Liver (tissue), 3 donors: ENCODE results near the gene MYCBPAP.

ENCODE experiments used
- EGR1 ChIP-seq, 2 donors: IDR thresholded peaks; 2 replicates each; pipeline ENCODE4 v1.6.1; 2016 to 2018; ENCODE audit warnings: antibody characterized with exemption in 2 of 2, low read depth in 2 of 2
- FOXA1 ChIP-seq: IDR thresholded peaks from 2 replicates; pipeline ENCODE4 v1.6.1; 2016; ENCODE audit warnings: antibody characterized with exemption
- HNF4A ChIP-seq, 2 donors: conservative IDR thresholded peaks; 2 replicates each; pipeline ENCODE4 v1.6.1; 2016; ENCODE audit warnings: antibody characterized with exemption in 2 of 2, mild to moderate bottlenecking in 2 of 2
- JUND ChIP-seq, 2 donors: IDR thresholded peaks; 2 replicates each; pipeline ENCODE4 v1.6.1; 2016; ENCODE audit warnings: antibody characterized with exemption in 2 of 2
- RAD21 ChIP-seq, 2 donors: IDR thresholded peaks; 2 replicates each; pipeline ENCODE4 v1.6.1; 2016; ENCODE audit warnings: antibody characterized with exemption in 2 of 2, mild to moderate bottlenecking in 2 of 2
- TAF1 ChIP-seq: conservative IDR thresholded peaks from 2 replicates; pipeline ENCODE4 v1.6.1; 2016; ENCODE audit warnings: antibody characterized with exemption, mild to moderate bottlenecking
- YY1 ChIP-seq: IDR thresholded peaks from 2 replicates; pipeline ENCODE4 v1.6.1; 2016; ENCODE audit warnings: antibody characterized with exemption, mild to moderate bottlenecking
- TF ChIP-seq, protein P1 (sequence below): fragments of 150-350 bp; IDR thresholded peaks from 2 replicates; pipeline ENCODE4 v1.5.1; 2017; ENCODE audit warnings: improper control_type of control experiment, low read depth, low read length; ENCODE audit not compliant: missing input control
- TF ChIP-seq, protein P2 (sequence below): IDR thresholded peaks from 2 replicates; pipeline ENCODE4 v1.6.1; 2016; ENCODE audit warnings: antibody characterized with exemption
- TF ChIP-seq, protein P3 (sequence below): IDR thresholded peaks from 2 replicates; pipeline ENCODE4 v1.6.1; 2016; ENCODE audit warnings: antibody characterized with exemption, mild to moderate bottlenecking
- TF ChIP-seq, protein P4 (sequence below): IDR thresholded peaks from 2 replicates; pipeline ENCODE4 v1.6.1; 2016; ENCODE audit warnings: antibody characterized with exemption
- donor health status: healthy.
- donor health status: healthy.

DNA sequence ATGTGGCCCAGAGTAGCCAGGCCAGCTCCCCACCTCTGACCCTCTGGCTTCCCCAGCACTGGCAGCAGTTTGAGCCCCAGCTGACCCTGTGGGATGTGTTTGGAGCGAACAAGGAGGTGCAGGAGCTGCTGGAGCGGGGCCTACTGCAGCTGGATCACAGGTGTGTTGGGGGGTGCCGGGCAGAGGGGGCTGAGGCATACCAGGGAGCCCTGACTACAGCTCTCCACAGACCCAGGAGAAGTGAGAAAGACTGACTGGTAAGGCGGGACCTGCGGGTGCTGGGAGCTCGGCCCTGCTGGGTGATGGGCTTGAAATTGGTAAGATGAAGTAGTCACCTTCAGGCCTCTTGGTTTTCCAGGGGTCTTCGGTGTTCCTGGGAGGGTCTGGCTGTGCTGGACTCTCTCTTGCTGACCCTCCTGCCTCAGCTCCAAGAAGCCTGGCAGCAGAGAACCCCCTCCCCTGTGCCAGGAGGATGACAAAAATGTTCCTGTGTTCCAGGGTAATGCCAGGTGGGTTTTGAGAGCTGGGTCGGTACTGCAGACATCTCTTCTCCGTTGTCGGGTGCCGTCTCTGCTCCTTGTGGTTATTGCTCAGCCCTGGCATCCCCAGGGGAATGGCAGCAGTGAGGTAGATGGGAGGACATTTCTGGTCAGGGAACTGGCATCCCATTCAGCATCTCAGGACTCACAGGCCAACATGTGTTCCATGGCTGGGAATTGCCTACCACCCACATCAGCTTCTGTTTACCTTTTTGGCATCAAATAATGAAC is 23.7 kb upstream of the MYCBPAP start:
- TF ChIP-seq, protein P1, sequence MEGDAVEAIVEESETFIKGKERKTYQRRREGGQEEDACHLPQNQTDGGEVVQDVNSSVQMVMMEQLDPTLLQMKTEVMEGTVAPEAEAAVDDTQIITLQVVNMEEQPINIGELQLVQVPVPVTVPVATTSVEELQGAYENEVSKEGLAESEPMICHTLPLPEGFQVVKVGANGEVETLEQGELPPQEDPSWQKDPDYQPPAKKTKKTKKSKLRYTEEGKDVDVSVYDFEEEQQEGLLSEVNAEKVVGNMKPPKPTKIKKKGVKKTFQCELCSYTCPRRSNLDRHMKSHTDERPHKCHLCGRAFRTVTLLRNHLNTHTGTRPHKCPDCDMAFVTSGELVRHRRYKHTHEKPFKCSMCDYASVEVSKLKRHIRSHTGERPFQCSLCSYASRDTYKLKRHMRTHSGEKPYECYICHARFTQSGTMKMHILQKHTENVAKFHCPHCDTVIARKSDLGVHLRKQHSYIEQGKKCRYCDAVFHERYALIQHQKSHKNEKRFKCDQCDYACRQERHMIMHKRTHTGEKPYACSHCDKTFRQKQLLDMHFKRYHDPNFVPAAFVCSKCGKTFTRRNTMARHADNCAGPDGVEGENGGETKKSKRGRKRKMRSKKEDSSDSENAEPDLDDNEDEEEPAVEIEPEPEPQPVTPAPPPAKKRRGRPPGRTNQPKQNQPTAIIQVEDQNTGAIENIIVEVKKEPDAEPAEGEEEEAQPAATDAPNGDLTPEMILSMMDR = no peak
- TF ChIP-seq YY1 = no peak
- TF ChIP-seq RAD21 (IDR thresholded peaks at IDR 0.05) = no peak
- TF ChIP-seq, protein P2, sequence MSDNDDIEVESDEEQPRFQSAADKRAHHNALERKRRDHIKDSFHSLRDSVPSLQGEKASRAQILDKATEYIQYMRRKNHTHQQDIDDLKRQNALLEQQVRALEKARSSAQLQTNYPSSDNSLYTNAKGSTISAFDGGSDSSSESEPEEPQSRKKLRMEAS = no peak
- TF ChIP-seq, protein P3, sequence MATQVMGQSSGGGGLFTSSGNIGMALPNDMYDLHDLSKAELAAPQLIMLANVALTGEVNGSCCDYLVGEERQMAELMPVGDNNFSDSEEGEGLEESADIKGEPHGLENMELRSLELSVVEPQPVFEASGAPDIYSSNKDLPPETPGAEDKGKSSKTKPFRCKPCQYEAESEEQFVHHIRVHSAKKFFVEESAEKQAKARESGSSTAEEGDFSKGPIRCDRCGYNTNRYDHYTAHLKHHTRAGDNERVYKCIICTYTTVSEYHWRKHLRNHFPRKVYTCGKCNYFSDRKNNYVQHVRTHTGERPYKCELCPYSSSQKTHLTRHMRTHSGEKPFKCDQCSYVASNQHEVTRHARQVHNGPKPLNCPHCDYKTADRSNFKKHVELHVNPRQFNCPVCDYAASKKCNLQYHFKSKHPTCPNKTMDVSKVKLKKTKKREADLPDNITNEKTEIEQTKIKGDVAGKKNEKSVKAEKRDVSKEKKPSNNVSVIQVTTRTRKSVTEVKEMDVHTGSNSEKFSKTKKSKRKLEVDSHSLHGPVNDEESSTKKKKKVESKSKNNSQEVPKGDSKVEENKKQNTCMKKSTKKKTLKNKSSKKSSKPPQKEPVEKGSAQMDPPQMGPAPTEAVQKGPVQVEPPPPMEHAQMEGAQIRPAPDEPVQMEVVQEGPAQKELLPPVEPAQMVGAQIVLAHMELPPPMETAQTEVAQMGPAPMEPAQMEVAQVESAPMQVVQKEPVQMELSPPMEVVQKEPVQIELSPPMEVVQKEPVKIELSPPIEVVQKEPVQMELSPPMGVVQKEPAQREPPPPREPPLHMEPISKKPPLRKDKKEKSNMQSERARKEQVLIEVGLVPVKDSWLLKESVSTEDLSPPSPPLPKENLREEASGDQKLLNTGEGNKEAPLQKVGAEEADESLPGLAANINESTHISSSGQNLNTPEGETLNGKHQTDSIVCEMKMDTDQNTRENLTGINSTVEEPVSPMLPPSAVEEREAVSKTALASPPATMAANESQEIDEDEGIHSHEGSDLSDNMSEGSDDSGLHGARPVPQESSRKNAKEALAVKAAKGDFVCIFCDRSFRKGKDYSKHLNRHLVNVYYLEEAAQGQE = no peak
- TF ChIP-seq JUND (IDR thresholded peaks at IDR 0.05) = no peak
- TF ChIP-seq, protein P4, sequence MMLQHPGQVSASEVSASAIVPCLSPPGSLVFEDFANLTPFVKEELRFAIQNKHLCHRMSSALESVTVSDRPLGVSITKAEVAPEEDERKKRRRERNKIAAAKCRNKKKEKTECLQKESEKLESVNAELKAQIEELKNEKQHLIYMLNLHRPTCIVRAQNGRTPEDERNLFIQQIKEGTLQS = no peak
- no peak for TF ChIP-seq HNF4A (conservative IDR thresholded peaks at IDR 0.05)
- TF ChIP-seq TAF1 = no peak
- TF ChIP-seq FOXA1 = no peak
- TF ChIP-seq EGR1 (IDR thresholded peaks at IDR 0.05; ENCODE audit: low read depth in 2 of 2) = no peak
